ENCODE data around the gene RNF103. TPM values are rescaled to one million over a fixed set of nuclear protein-coding genes. Genes with fewer than 3 reads are reported as not detected.

RNF103 gene
- total and polyA plus RNA-seq, 2 of the 13 experiments (the other 11 are each of a cell fraction or from before 2014, with no cell fraction given), result 19.8 to 21.1 TPM

- no peak for TF ChIP-seq HOXA9 (CRISPR knock-in tag; IDR thresholded peaks at IDR 0.05; ENCODE audit: borderline replicate concordance)
- no peak for TF ChIP-seq AFF4 (CRISPR knock-in tag; IDR thresholded peaks at IDR 0.05)
- TF ChIP-seq ZNF569 (CRISPR knock-in tag; IDR thresholded peaks at IDR 0.05; ENCODE audit: borderline replicate concordance), result no peak
- TF ChIP-seq ZNF101 (CRISPR knock-in tag; IDR thresholded peaks at IDR 0.05; ENCODE audit: borderline replicate concordance, low read depth), result no peak
- TF ChIP-seq ZNF282 (IDR thresholded peaks at IDR 0.05; ENCODE audit: partially characterized antibody), result no peak
- no peak for TF ChIP-seq AHR (CRISPR knock-in tag; IDR thresholded peaks at IDR 0.05)
- TF ChIP-seq RFXANK (CRISPR knock-in tag; IDR thresholded peaks at IDR 0.05), result no peak
- 0 out of 2 replicates have a peak, but pooled peaks have one; percentile 53 for TF ChIP-seq ZNF256 (CRISPR knock-in tag; conservative IDR thresholded peaks at IDR 0.05)
- TF ChIP-seq, protein P1, sequence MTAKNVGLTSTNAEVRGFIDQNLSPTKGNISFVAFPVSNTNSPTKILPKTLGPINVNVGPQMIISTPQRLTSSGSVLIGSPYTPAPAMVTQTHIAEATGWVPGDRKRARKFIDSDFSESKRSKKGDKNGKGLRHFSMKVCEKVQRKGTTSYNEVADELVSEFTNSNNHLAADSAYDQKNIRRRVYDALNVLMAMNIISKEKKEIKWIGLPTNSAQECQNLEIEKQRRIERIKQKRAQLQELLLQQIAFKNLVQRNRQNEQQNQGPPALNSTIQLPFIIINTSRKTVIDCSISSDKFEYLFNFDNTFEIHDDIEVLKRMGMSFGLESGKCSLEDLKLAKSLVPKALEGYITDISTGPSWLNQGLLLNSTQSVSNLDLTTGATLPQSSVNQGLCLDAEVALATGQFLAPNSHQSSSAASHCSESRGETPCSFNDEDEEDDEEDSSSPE (CRISPR knock-in tag; IDR thresholded peaks at IDR 0.05), result no peak
- peak; percentile 77; the same call in 1 of the 2 replicates for TF ChIP-seq SALL1 (CRISPR knock-in tag; IDR thresholded peaks at IDR 0.05)
- TF ChIP-seq, protein P2, sequence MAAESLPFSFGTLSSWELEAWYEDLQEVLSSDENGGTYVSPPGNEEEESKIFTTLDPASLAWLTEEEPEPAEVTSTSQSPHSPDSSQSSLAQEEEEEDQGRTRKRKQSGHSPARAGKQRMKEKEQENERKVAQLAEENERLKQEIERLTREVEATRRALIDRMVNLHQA (CRISPR knock-in tag; IDR thresholded peaks at IDR 0.05), result no peak
- no peak for TF ChIP-seq SMC3 (IDR thresholded peaks at IDR 0.05; ENCODE audit: low read length)
- peak; percentile 78 for TF ChIP-seq ISL2 (CRISPR knock-in tag; IDR thresholded peaks at IDR 0.05)
- TF ChIP-seq SMYD3 (CRISPR knock-in tag; IDR thresholded peaks at IDR 0.05), result no peak; the same call in 1 of the 2 replicates
- TF ChIP-seq DMTF1 (CRISPR knock-in tag; IDR thresholded peaks at IDR 0.05), result no peak
- no peak for TF ChIP-seq SP2 (CRISPR knock-in tag; IDR thresholded peaks at IDR 0.05)
- TF ChIP-seq MTF2 (CRISPR knock-in tag; IDR thresholded peaks at IDR 0.05; ENCODE audit: borderline replicate concordance), result no peak
- no peak for TF ChIP-seq SSRP1 (CRISPR knock-in tag; IDR thresholded peaks at IDR 0.05)
- no peak for TF ChIP-seq KAT7 (CRISPR knock-in tag; IDR thresholded peaks at IDR 0.05; ENCODE audit: borderline replicate concordance)
- TF ChIP-seq FOXJ3 (CRISPR knock-in tag; IDR thresholded peaks at IDR 0.05; ENCODE audit: borderline replicate concordance), result peak; percentile 75; the same call in 1 of the 2 replicates
- no peak for TF ChIP-seq ZNF7 (CRISPR knock-in tag; IDR thresholded peaks at IDR 0.05)
- no peak for TF ChIP-seq NRL (CRISPR knock-in tag; IDR thresholded peaks at IDR 0.05; ENCODE audit: borderline replicate concordance)
- TF ChIP-seq ZBTB42 (CRISPR knock-in tag; IDR thresholded peaks at IDR 0.05), result no peak
- no peak for TF ChIP-seq TBP (CRISPR knock-in tag; IDR thresholded peaks at IDR 0.05)
- no peak for TF ChIP-seq CHD2 (IDR thresholded peaks at IDR 0.05; ENCODE audit: low read depth, low read length)
These were observed 25.7 kb upstream of the RNF103 start (continued) for GRCh38 chr2:86649119-86649947.

All from HepG2 (cell line).